Measurements from ENCODE around the gene CDK4. TPM values are rescaled to one million over a fixed set of nuclear protein-coding genes. Genes with fewer than 3 reads are reported as not detected.
A peak's percentile ranks its signal among the peaks of the same experiment; 100 is the strongest.

Gene CDK4
- polyA plus RNA-seq, 1 donor (not counting 4 experiments of a cell fraction or from before 2014, with no cell fraction given) = 146 TPM

DNA sequence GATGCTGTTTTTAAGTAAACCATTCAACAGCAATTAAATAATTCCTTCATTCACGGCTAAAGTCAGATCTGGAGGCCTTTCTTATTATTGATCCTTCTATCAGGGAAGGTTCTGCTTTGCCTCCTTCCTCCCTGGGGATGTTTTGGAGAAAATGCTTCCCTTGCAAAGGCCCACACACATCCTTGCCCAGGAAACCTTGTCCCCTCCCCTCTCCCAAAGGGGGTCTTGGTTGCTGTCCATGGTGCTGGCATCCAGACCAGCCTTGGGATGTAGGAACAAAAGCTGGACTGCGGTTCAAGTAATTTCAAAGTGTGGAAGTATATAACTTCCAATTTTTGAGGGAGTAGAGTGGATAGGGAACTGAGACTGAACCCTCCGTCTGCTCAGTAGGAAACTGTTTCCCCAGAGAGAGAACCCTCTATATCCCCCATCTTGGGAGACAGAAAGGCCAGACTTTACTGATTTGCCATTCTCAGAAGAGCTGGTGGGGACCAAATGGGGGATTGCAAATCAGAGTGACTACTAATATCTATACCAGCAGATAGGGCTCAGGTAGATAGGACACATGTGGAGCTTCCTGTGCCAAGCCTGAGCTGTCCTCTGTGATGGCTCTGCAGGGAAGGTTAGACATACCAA, 8.4 kb upstream of the CDK4 start:
- no peaks in the 10 kb centered on the region for H3K27me3 ChIP-seq (ENCODE audit: control insufficient read depth, extremely low read depth, insufficient read depth, low read length)
- dilution Hi-C loops (cut with MboI; ENCODE audit: extremely low pct_ligation_motif_present, low sequenced_read_pairs) = no loop called here
- DNase-seq (ENCODE audit: low read depth, low spot score) (no peak), FAIRE-seq (no peak)
- no peak for TF ChIP-seq EZH2 (IDR thresholded peaks at IDR 0.05; ENCODE audit: low read length)
- TF ChIP-seq, protein P1, sequence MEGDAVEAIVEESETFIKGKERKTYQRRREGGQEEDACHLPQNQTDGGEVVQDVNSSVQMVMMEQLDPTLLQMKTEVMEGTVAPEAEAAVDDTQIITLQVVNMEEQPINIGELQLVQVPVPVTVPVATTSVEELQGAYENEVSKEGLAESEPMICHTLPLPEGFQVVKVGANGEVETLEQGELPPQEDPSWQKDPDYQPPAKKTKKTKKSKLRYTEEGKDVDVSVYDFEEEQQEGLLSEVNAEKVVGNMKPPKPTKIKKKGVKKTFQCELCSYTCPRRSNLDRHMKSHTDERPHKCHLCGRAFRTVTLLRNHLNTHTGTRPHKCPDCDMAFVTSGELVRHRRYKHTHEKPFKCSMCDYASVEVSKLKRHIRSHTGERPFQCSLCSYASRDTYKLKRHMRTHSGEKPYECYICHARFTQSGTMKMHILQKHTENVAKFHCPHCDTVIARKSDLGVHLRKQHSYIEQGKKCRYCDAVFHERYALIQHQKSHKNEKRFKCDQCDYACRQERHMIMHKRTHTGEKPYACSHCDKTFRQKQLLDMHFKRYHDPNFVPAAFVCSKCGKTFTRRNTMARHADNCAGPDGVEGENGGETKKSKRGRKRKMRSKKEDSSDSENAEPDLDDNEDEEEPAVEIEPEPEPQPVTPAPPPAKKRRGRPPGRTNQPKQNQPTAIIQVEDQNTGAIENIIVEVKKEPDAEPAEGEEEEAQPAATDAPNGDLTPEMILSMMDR (optimal IDR thresholded peaks at IDR 0.05 in 1 of 3, IDR thresholded peaks at IDR 0.05 in 1 of 3, conservative IDR thresholded peaks at IDR 0.05 in 1 of 3; ENCODE audit: extremely low read depth in 1 of 3, insufficient read depth in 2 of 3, low read length in 3 of 3) = no peak
- H3K27ac ChIP-seq (ENCODE audit: control insufficient read depth, insufficient read depth, low read length) = no peak overlapping the region
- H4K20me1 ChIP-seq (ENCODE audit: control insufficient read depth, extremely low read depth, insufficient read depth, low read length) = peaks cover 7% of the 10 kb centered on the region
- peaks cover 35 to 55% of the 10 kb centered on the region in 2 experiments for H3K36me3 ChIP-seq (ENCODE audit: control insufficient read depth in 2 of 2, extremely low read depth in 1 of 2, insufficient read depth in 2 of 2, low read length in 2 of 2)
- H3K79me2 ChIP-seq (ENCODE audit: control insufficient read depth, insufficient read depth, low read length) = peaks cover 30% of the 10 kb centered on the region
- H3K4me1 ChIP-seq (ENCODE audit: control insufficient read depth, extremely low read depth, insufficient read depth, low read length) = peaks cover 30% of the 10 kb centered on the region
- no peak overlapping the region for H3K9ac ChIP-seq (ENCODE audit: control insufficient read depth, extremely low read depth, insufficient read depth, low read length)
- H3K9me3 ChIP-seq (ENCODE audit: control insufficient read depth, low read depth, low read length) = no peaks in the 10 kb centered on the region
- H3K9me1 ChIP-seq (ENCODE audit: control insufficient read depth, extremely low read depth, insufficient read depth, low read length) = no peaks in the 10 kb centered on the region
- H3K4me3 ChIP-seq (ENCODE audit: control insufficient read depth in 2 of 3, extremely low read depth in 1 of 3, insufficient read depth in 2 of 3, low read depth in 1 of 3, low read length in 3 of 3) = no peak overlapping the region
- H3K4me2 ChIP-seq (ENCODE audit: control insufficient read depth, extremely low read depth, insufficient read depth, low read depth, low read length) = no peak overlapping the region
- no peak overlapping the region for H2AFZ ChIP-seq (ENCODE audit: control insufficient read depth, low read length)

DNA sequence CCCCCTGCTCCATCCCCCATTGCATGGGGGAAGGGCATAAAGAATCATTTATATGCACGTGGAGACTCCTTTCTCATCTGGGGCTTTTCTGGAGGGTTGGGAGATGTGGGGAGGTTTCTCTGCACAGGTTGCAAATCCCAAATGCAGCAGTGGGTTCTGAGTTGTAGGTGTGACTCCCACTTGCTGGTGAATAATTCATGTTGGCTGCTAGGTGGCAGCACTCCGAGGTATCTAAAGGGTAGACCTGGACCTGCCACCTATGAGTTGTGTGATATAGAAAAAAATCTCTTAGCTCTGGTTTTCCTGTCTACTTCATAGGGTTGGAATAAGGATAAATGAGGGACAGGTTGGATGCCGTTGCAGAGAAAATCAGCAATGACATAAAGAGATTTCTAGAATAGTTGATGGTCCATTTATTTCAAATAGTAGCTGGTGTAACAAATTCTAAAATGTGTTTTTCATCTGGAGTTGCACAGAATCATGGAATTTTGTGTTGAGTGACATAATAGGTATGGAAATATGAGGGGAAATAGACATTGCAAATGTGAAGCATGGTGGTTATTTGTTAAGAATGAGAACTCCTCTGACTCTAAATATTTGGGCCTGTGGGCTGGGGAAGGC, 7.4 kb upstream of the CDK4 start:
- Histone ChIP-seq H3K4me1 (ENCODE audit: control insufficient read depth, extremely low read depth, insufficient read depth, low read length) (peaks cover 29% of the 10 kb centered on the region), H3K79me2 (ENCODE audit: control insufficient read depth, insufficient read depth, low read length) (peaks cover 20% of the 10 kb centered on the region), H4K20me1 (ENCODE audit: control insufficient read depth, extremely low read depth, insufficient read depth, low read length) (peaks cover 7% of the 10 kb centered on the region), H3K4me3 (ENCODE audit: control insufficient read depth in 2 of 3, extremely low read depth in 1 of 3, insufficient read depth in 2 of 3, low read depth in 1 of 3, low read length in 3 of 3) (no peak overlapping the region), H3K9me1 (ENCODE audit: control insufficient read depth, extremely low read depth, insufficient read depth, low read length) (no peaks in the 10 kb centered on the region), H3K9ac (ENCODE audit: control insufficient read depth, extremely low read depth, insufficient read depth, low read length) (no peak overlapping the region), H2AFZ (ENCODE audit: control insufficient read depth, low read length) (no peak overlapping the region), H3K9me3 (ENCODE audit: control insufficient read depth, low read depth, low read length) (no peaks in the 10 kb centered on the region), H3K4me2 (ENCODE audit: control insufficient read depth, extremely low read depth, insufficient read depth, low read depth, low read length) (no peak overlapping the region), H3K36me3 (ENCODE audit: control insufficient read depth in 2 of 2, extremely low read depth in 1 of 2, insufficient read depth in 2 of 2, low read length in 2 of 2) (peaks cover 35 to 53% of the 10 kb centered on the region in 2 experiments), H3K27me3 (ENCODE audit: control insufficient read depth, extremely low read depth, insufficient read depth, low read length) (no peaks in the 10 kb centered on the region), H3K27ac (ENCODE audit: control insufficient read depth, insufficient read depth, low read length) (no peak overlapping the region)
- FAIRE-seq (peak; percentile 29), DNase-seq (ENCODE audit: low read depth, low spot score) (no peak)
- no peak for TF ChIP-seq EZH2 (IDR thresholded peaks at IDR 0.05; ENCODE audit: low read length)
- TF ChIP-seq, protein P1 (optimal IDR thresholded peaks at IDR 0.05 in 1 of 3, IDR thresholded peaks at IDR 0.05 in 1 of 3, conservative IDR thresholded peaks at IDR 0.05 in 1 of 3; ENCODE audit: extremely low read depth in 1 of 3, insufficient read depth in 2 of 3, low read length in 3 of 3) = peak; percentile 58 to 79 (median 59)
- dilution Hi-C loops (cut with MboI; ENCODE audit: extremely low pct_ligation_motif_present, low sequenced_read_pairs) = no loop called here
